ENCODE data around the gene USP49. TPM values are rescaled to one million over a fixed set of nuclear protein-coding genes. Genes with fewer than 3 reads are reported as not detected.
"Not testable (repeated sequence)": the region's sequence is repeated elsewhere in the genome, so short reads cannot be mapped to it uniquely, and the experiment has no call there.

The USP49 gene
- total RNA-seq, 1 donor from 2014 or later, result 2.9 TPM

- peak; percentile 59 for DNase-seq (ENCODE audit: low spot score)
These were observed 114.4 kb downstream of the USP49 start, which contains the start of gene PRICKLE4 for GRCh38 chr6:41780551-41781365. PRICKLE4 (plus strand) TSS chr6:41780782; CDS start chr6:41783474, 2,692 bp downstream.

- DNase-seq (ENCODE audit: low spot score), result peak; percentile 97
These were observed 115.2 kb downstream of the USP49 start, which contains the start of gene FRS3 for GRCh38 chr6:41779788-41780550. FRS3 (minus strand) TSS chr6:41779900; CDS start chr6:41776987, 2,913 bp downstream.

DNA sequence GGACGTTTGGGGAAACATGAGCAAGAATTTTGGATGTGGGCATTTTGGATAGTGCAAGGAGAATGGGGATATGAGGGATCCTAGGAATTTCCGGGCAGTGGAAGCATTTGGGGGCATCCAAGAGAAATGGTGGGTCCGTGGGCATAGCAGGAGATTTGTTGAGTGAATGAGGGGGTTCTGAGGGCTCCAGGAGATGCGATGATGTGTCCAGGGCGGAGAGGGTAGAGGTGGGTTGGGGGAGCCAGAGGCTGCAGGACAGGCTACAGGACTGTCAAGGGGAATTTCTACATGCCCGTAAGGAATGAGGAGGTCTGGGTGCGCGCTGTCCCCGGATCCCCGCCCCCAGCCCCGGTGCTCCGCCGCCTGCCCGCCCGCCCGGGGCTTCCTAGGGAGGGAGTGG lies 115.8 kb downstream of the USP49 start:
- DNase-seq (ENCODE audit: low spot score), result no peak

DNA sequence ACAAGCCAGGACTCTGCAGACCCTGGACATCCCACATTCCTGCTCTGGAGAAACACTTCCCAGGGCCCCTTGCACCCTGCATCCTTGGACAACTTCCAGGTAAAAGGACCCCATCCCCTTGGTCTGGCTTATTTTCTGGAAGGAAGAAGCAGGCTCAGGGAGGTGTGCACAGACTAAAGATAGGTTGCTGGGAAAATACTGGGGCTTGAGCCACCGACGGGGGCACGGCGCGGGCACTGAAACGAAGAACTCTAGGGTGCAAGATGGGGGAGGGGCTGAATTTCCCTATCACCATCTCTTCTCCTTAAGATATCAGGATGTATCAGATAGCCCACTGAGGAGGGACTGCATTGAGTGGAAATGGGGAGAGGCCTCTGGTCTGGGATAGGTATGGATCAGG lies 116.3 kb downstream of the USP49 start:
- DNase-seq (ENCODE audit: low spot score), result no peak

GRCh38 chr6:41777551-41778285 lies 117.5 kb downstream of the USP49 start:
- no peak for DNase-seq (ENCODE audit: low spot score)

- no peak for DNase-seq (ENCODE audit: low spot score)
These were observed 119.8 kb downstream of the USP49 start for GRCh38 chr6:41775293-41775882.

DNA sequence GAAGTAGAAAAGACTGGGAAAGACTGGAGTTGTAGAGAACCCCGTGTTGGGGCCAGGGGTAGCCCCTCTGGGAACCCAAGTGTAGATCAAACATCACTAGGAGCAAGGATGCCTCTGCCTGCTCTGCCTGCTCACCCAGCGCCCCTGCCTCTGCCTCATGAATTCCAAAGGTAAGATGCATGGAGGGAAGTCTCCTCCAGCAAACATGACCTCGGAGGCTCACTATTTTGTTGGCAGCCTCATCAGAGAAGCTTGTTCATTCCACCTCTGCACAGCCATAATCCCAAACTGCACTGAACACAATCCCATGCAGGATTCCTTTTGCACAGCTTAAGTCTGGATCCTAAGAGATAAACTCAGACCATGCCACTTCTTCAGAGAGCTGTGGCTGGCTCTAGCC lies 120.3 kb downstream of the USP49 start:
- no peak for DNase-seq (ENCODE audit: low spot score)

- no peak for DNase-seq (ENCODE audit: low spot score)
These were observed 123.9 kb downstream of the USP49 start for GRCh38 chr6:41771058-41771983.

GRCh38 chr6:41770381-41771057 lies 124.7 kb downstream of the USP49 start:
- no peak for DNase-seq (ENCODE audit: low spot score)

- no peak for DNase-seq (ENCODE audit: low spot score)
These were observed 125.8 kb downstream of the USP49 start for GRCh38 chr6:41769376-41769775.

- DNase-seq (ENCODE audit: low spot score), result no peak
These were observed 126.4 kb downstream of the USP49 start for GRCh38 chr6:41768545-41769308.

- peak; percentile 75 for DNase-seq (ENCODE audit: low spot score)
These were observed 127.9 kb downstream of the USP49 start for GRCh38 chr6:41767112-41767833.

GRCh38 chr6:41766043-41766664 lies 129.0 kb downstream of the USP49 start:
- DNase-seq (ENCODE audit: low spot score), result not testable (repeated sequence)

DNA sequence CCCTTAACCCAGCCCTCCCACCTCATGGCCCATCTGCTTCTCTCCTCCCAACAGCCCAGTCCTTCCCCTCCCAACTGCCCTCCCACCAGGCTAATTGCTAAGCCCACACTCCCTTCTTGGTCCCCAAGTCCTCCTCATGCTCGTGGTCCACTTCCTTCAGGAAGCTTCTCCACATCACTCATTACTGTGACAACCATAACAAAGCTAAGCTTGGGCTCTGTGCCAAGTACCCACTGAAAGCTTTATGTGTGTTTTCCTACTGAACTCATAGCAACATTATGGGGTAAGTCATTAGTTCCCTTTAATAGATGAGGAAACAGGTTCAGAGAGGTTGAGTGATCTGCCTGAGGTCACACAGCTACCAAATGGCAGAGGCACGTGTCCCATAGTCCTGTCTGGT lies 131.7 kb downstream of the USP49 start:
- DNase-seq (ENCODE audit: low spot score), result peak; percentile 43

DNA sequence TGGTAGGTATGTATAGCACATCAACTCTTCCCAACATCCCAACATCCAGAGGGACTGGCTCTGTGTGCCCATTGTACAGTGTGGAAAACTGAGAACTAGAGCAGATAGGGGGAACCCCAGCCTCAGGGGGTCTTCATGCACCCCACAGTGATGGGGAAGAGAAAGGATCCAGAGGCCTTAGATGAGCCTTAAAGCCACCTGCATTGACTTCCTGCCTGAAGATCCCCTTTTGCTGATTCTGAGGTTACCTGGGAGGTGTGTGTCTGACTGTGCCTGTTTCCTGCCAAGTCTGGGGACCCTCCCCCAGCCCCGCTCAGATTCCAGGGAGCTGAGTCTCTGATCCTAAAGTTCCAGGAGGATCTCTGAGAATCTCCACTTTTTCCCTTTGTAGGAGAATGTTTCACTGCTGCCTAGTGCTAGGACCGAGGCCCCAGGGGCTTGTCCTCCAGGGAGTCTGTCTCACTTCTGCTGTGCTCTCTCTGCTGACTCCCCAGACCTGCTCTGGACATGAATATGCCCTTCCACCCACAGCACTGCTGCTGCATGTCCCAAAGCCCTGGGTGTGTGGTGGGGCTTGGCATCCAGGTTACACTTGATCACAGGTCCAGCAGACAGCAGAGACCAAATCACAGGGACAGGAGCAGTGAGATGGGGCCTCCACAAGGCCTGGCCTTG lies 135.1 kb downstream of the USP49 start:
- no peak for DNase-seq (ENCODE audit: low spot score)

- no peak for DNase-seq (ENCODE audit: low spot score)
These were observed 135.9 kb downstream of the USP49 start for GRCh38 chr6:41759106-41759904.

All from umbilical cord (tissue), 2 donors.